Hepatocyte (in vitro differentiated cells): ENCODE measurements around the gene HCRTR1. TPM values are rescaled to one million over a fixed set of nuclear protein-coding genes. Genes with fewer than 3 reads are reported as not detected.

Experiments
- DNase-seq: peaks from one replicate; pipeline ENCODE4 v3.0.0-alpha.2; 2016; ENCODE audit warnings: low spot score
- H2AFZ ChIP-seq: fragments of 200-600 bp; sonication (generic); 2 replicates; pipeline ENCODE4 v1.6.0; 2016; ENCODE audit warnings: antibody characterized with exemption, mild to moderate bottlenecking
- H3K27ac ChIP-seq: fragments of 200-600 bp; sonication (generic); 2 replicates; pipeline ENCODE4 v1.5.1; 2016; ENCODE audit warnings: mild to moderate bottlenecking
- H3K27me3 ChIP-seq: fragments of 200-600 bp; sonication (generic); 2 replicates; pipeline ENCODE4 v1.6.1; 2016
- H3K36me3 ChIP-seq: fragments of 200-600 bp; sonication (generic); replicated peaks from 2 replicates; pipeline ENCODE4 v1.5.1; 2016; ENCODE audit warnings: low read depth; ENCODE audit not compliant: insufficient read depth
- H3K4me1 ChIP-seq: fragments of 200-600 bp; sonication (generic); 2 replicates; pipeline ENCODE4 v1.5.1; 2016; ENCODE audit warnings: mild to moderate bottlenecking, moderate library complexity; ENCODE audit not compliant: insufficient read depth
- H3K4me2 ChIP-seq: fragments of 200-600 bp; sonication (generic); 2 replicates; pipeline ENCODE4 v1.6.0; 2016
- H3K4me3 ChIP-seq: fragments of 200-600 bp; sonication (generic); 2 replicates; pipeline ENCODE4 v1.5.1; 2016; ENCODE audit warnings: mild to moderate bottlenecking
- H3K79me2 ChIP-seq: fragments of 200-600 bp; sonication (generic); 2 replicates; pipeline ENCODE4 v1.6.0; 2017; ENCODE audit warnings: mild to moderate bottlenecking
- H3K9me2 ChIP-seq: fragments of 200-600 bp; sonication (generic); replicated peaks from 2 replicates; pipeline ENCODE4 v1.6.0; 2017; ENCODE audit warnings: mild to moderate bottlenecking; ENCODE audit not compliant: insufficient read depth
- H3K9me3 ChIP-seq: fragments of 200-600 bp; sonication (generic); 2 replicates; pipeline ENCODE4 v1.5.1; 2016; ENCODE audit warnings: low read depth, mild to moderate bottlenecking
- H4K20me1 ChIP-seq: fragments of 200-600 bp; sonication (generic); 2 replicates; pipeline ENCODE4 v1.6.0; 2016; ENCODE audit warnings: mild to moderate bottlenecking; ENCODE audit not compliant: insufficient read depth, poor library complexity, severe bottlenecking
- EZH2 ChIP-seq: fragments of 200-600 bp; sonication (generic); IDR thresholded peaks from 2 replicates; pipeline ENCODE4 v1.6.1; 2016; ENCODE audit warnings: antibody characterized with exemption, mild to moderate bottlenecking, borderline replicate concordance
- EZH2phosphoT487 ChIP-seq: fragments of 200-600 bp; sonication (generic); IDR thresholded peaks from one replicate; pipeline ENCODE4 v1.6.1; 2018; ENCODE audit warnings: antibody characterized with exemption, mild to moderate bottlenecking, low read depth, moderate library complexity; ENCODE audit not compliant: unreplicated experiment, severe bottlenecking
- WGBS: methylation state at CpG from one replicate; pipeline ENCODE4 v1.1.6; 2016; ENCODE audit warnings: low lambda C conversion rate; ENCODE audit errors: missing lambda C conversion rate; 5-methylcytosine and 5-hydroxymethylcytosine counted together
- polyA plus RNA-seq: library from polyadenylated mRNA; unstranded; fragments of >200 nt; fragmentation: Nextera tagmentation; extraction: Ambion mirVana; gene quantifications from 2 replicates; pipeline ENCODE4 v1.2.1, GENCODE V29; 2016
- total RNA-seq: library from RNA; depleted of rRNA; stranded (reverse); fragments of >200 nt; gene quantifications from 2 replicates; pipeline ENCODE4 v1.2.3, GENCODE V29; 2014
- TF ChIP-seq, protein P1 (sequence below): fragments of 200-600 bp; sonication (generic); IDR thresholded peaks from 2 replicates; pipeline ENCODE4 v1.5.1; 2016; ENCODE audit warnings: antibody characterized with exemption, mild to moderate bottlenecking; ENCODE audit not compliant: poor library complexity

The HCRTR1 gene
- total and polyA plus RNA-seq, 2 experiments from 2014 or later = not detected

DNA sequence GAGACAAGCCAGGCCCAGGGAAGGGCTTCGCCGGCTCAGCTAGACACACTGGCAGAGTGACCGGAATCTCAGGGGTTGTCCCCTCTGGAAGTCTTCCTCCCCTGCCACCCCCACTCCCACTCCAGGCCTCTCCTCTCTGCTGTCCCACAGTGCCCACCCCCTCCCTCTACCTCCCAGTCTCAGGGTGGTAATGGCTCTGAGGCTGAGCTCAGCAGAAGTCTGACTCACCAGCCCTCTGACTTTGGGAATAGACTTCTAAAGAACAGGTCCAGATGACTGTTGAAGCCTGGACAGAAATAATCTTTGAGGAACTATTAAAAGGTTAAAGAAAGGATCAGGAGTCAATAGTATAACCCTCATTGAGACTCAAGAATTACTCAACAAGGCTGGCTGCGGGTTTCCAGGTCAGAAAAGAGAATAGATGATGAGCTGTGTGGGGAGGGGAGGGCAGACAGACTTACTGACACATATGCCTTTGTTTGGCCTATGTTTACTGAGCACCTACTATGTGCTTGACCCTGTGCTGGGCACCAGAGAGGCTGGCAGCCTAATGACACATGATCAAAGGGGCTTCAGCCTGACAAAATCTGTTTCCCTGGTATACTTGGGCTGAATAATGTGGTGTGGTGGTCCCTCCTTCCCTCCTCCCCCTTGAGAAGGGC lies 8.2 kb downstream of the HCRTR1 start:
- Histone ChIP-seq H3K27ac (peak overlapping the region; percentile 12), H4K20me1 (no peaks in the 10 kb centered on the region), H3K4me3 (no peak overlapping the region), H3K9me3 (no peaks in the 10 kb centered on the region), H3K27me3 (no peaks in the 10 kb centered on the region), H3K4me2 (no peak overlapping the region), H3K79me2 (no peaks in the 10 kb centered on the region), H3K9me2 (no peaks in the 10 kb centered on the region), H3K4me1 (peaks cover 3% of the 10 kb centered on the region), H3K36me3 (no peaks in the 10 kb centered on the region), H2AFZ (no peak overlapping the region)
- TF ChIP-seq EZH2 (no peak), EZH2phosphoT487 (no peak)
- TF ChIP-seq, protein P1, sequence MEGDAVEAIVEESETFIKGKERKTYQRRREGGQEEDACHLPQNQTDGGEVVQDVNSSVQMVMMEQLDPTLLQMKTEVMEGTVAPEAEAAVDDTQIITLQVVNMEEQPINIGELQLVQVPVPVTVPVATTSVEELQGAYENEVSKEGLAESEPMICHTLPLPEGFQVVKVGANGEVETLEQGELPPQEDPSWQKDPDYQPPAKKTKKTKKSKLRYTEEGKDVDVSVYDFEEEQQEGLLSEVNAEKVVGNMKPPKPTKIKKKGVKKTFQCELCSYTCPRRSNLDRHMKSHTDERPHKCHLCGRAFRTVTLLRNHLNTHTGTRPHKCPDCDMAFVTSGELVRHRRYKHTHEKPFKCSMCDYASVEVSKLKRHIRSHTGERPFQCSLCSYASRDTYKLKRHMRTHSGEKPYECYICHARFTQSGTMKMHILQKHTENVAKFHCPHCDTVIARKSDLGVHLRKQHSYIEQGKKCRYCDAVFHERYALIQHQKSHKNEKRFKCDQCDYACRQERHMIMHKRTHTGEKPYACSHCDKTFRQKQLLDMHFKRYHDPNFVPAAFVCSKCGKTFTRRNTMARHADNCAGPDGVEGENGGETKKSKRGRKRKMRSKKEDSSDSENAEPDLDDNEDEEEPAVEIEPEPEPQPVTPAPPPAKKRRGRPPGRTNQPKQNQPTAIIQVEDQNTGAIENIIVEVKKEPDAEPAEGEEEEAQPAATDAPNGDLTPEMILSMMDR = no peak
- DNase-seq = no peak
- 86% methylated on average over 2 of the region's 4 CpGs for WGBS

DNA sequence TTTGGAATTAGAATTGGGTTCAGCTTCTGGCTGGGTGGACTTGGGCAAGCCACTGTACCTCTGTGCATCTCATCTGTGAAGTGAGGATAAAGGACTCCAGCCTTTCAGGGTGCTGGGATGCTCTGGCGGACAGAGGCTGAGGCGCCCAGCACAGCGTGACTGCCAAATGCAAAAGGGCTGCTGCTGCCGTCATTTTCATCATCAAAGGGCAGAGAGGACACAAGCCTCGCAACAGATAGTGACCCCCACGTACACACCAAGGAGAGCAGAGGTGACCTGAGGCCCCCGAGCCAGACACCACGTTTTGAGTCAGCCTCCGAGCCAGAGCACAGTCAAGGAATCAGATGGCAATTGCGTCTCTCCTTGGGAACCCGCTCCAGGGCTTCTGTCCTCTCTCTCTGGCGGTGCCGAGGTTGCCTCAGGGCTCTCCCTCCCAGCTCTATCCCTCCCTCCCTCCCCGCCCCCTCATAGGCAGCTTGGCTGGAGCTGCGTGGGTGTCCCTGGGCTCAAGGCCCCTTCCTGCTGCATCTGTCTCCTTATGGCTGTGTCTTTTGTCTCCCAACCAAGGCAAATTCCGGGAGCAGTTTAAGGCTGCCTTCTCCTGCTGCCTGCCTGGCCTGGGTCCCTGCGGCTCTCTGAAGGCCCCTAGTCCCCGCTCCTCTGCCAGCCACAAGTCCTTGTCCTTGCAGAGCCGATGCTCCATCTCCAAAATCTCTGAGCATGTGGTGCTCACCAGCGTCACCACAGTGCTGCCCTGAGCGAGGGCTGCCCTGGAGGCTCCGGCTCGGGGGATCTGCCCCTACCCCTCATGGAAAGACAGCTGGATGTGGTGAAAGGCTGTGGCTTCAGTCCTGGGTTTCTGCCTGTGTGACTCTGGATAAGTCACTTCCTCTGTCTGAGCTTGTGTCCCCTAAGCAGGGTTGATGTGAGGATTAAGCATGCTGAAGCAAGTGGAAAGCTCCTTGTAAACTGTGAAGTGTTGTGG lies 9.0 kb downstream of the HCRTR1 start:
- Histone ChIP-seq H3K9me3 (no peaks in the 10 kb centered on the region), H4K20me1 (no peaks in the 10 kb centered on the region), H3K36me3 (no peaks in the 10 kb centered on the region), H3K4me2 (no peak overlapping the region), H3K27ac (peak overlapping the region; percentile 12), H3K9me2 (no peaks in the 10 kb centered on the region), H3K4me1 (peaks cover 3% of the 10 kb centered on the region), H3K4me3 (no peak overlapping the region), H3K79me2 (no peaks in the 10 kb centered on the region), H2AFZ (no peak overlapping the region), H3K27me3 (no peaks in the 10 kb centered on the region)
- 72% methylated on average over 23 of the region's 23 CpGs for WGBS
- TF ChIP-seq EZH2phosphoT487 (no peak), EZH2 (no peak)
- TF ChIP-seq, protein P1 = no peak
- DNase-seq = peak; percentile 27

DNA sequence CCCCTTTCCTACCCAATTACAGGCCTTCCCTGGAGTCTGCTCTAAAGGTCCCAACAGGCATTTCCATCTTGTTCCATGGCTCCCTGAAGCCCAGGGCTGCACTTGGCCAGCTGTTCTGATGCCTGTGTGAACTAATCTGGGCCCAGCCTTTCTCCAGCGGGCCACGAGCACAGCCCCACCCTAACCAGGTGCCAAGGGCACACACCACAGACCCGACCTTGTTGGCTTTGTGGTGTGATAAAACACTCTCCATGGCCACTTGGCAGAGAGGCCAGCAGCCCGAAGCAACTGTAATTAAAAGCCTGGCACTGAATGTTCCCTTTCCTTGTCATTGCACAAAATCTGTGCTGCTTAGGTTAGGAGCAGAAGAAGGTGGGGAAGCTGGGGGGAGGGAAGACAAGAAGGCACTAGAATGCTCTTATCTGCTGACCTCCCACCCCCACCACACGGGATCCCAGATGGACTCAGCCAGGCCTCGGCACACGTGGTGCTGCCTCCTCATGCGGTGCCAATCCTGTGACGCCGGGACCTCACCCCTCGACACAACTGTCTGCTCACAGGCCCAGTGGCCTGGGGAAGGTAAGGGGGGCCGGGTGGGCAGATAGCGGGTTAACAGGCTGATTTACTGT lies 9.9 kb downstream of the HCRTR1 start:
- Histone ChIP-seq H3K4me3 (no peak overlapping the region), H3K4me2 (no peak overlapping the region), H3K79me2 (no peaks in the 10 kb centered on the region), H3K27ac (peak overlapping the region; percentile 5), H3K9me3 (no peaks in the 10 kb centered on the region), H4K20me1 (no peaks in the 10 kb centered on the region), H3K27me3 (no peaks in the 10 kb centered on the region), H3K9me2 (no peaks in the 10 kb centered on the region), H3K36me3 (no peaks in the 10 kb centered on the region), H2AFZ (no peak overlapping the region), H3K4me1 (peaks cover 3% of the 10 kb centered on the region)
- WGBS = 72% methylated on average over 13 of the region's 13 CpGs
- TF ChIP-seq EZH2 = no peak
- TF ChIP-seq EZH2phosphoT487 = no peak
- TF ChIP-seq, protein P1 = no peak
- no peak for DNase-seq
